HG02642 (cell line): Measurements from ENCODE around the gene GSG1L.

ENCODE experiments used
- ATAC-seq: cut with Tn5 transposase; IDR thresholded peaks from one replicate; pipeline ENCODE4 v1.9.1; 2021; ENCODE audit warnings: mild to moderate bottlenecking; ENCODE audit not compliant: unreplicated experiment, poor library complexity

The GSG1L gene

DNA sequence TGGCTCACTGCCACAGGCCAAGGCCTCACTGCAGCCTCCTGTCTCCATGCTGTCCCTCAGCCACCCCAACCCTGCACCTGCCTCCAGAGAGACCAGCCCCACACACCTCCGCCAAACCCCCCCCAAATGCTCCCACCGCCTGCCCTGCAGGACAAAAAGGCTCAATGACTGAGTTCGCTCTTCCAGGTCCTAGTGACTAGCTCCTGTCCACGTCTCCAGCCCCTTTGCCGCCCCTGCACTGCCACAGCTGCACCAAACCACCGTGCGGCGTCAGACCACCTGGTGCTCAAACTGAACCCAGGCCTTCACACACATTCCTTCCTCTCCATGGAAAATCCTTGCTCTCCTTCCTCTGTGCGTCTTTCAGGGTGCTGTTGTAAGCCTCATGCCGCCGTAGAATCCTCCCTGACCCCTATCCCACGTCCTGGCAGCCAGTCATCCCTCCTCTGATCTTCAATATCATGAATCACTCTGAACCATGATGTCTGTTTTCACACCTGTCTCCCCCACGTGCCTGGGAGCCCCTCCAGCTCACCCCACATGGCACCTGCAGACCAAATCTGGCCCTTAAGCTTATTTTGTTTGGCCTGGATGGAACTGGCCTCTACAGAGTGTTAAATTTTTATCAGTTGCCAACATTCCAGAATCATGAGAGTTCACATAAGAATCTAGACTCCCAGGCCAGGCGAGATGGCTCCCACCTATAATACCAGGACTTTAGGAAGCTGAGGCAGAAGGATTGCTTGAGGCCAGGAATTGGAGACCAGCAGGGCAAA is 4.3 kb upstream of the GSG1L start:
- no peak for ATAC-seq

DNA sequence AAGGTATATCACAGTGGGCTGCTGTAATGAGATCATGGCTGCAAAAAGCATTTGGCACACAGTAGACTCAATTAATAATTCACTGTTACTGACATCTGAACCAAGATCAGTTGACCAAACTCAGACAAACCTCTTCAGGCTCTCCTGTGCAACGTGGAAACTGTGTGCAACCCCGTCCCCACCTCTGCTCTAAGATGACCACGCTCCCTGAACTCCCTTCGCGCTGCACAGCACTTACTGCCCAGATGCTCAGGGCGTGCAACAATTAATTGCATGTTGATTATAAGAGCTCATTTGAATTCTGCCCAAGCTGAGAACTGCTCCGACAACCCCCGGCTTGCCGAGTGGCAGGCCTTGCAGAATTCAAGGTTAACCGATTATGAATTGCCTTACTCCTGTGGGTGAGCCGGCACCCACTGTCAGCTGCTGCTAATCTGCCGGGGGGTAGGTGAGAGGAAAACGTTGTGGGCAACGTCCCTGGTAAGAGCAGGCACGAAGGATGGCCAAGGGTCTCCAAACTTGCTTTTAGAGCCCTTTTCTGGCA is 1.3 kb upstream of the GSG1L start:
- ATAC-seq, result no peak

DNA sequence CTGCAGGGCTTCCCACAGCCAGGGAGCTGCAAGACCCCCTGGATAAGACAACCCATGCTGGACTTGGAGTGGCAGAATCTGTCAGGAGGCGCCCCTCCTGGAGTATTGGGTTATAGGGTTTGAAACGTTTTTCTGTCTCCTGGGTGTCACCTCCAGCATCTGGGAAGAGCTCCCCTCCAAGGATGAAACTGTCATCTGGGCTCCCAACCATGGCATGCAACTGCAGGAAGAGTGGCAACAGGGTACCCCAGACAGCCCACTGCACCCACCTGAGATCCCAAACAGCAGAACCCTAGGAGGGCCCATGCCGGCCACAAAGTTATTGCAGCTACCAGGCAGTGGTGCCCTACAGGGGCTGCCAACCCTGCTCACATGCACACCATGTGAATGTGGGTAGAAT is 636 bp upstream of the GSG1L start:
- ATAC-seq, result no peak

DNA sequence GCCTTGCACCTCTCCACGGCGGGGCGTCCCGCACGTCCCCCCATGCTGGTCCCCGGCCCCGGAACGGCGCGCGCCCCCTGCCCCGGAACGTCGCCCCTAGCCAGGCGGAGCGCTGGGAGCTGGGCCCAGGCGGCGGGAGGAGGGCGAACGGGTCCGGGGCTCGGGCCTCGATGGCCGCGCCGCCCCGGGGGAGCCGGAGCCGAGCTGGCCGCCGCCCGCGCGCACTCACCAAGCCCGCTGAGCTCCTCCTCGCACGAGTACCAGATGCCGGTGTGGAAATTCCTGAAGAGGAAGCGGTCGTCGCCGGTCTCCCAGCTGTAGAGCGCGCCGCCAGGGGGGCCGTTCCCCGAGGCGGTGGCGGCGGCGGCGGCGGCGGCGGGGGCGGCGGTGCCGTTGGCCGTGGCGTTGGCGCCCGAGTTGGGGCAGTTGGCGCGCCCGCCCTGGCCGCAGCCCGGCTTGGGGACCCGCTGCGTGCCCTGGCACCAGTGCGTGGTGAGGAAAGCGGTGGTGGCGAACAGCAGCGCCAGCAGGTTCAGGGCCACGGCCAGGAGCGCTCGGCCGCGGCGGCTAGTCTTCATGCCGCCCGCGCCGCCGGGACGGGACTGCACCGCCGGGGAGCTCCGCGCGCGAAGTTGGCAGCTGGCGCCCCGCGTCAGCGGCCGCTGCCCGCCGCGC is 530 bp downstream of the GSG1L start:
- no peak for ATAC-seq

DNA sequence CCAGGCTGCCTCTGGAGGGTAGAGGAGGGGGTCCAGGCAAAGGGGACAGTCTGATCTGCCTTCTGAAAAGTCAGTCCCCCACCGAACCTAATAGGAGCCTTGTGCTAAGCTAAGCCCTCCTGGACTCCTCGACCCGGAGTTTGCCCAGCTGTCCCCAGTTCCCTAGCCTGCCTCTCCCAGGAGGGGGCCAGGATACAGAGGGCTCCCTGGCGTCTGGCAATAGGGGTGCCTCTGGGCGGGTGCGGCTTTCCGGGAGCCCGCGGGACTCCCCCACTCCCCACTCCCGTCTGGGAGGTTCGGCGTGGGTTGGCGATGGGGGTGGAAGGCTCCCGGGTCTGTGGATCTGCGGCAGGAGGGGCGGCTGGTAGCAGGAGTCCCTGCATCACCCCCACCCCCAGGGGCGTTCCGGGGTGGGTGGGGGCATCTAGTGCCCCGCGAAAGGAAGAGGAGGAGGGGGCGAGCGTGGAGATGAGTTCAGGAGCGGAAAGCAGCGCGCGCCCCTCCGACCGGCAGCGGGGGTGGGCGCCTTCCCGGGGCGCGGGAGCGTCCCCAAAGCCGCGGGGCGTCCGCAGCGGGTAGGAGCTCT is 1.2 kb downstream of the GSG1L start:
- ATAC-seq, result no peak

DNA sequence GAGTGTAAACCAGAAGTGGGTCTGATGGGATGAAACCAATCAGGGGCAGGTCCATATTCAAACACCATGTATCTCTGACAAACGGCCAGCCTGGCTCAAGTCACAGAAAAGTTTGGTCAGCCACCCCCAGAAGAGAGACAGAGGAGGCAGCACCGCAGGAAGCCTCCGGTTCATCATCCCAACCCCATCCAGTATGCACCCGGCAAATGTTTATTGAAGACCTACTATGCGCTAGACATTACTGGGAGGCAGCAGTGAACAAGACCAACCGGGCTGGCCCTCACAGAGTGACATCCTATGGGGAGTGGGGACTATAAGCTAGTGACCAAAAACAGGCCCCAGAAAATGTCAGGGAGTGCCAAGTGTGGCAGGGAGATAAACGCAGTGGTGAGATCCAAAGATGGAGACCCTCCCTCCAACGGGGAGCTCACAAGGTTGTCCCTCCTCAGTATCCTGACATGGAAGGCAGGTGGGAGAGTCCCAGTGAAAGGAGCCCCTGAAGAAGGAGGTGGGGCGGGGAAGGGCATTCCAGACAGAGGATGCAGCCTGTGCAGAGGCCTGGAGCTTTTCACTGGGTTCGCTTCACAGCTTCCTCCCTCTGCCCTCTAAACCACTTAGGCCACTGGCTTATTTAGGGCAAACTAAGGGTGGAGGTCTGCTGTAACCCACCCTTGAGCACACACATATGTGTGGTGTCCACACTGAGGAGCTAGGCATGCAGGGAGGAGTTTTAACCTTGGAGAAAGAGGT is 2.0 kb downstream of the GSG1L start:
- ATAC-seq, result no peak

DNA sequence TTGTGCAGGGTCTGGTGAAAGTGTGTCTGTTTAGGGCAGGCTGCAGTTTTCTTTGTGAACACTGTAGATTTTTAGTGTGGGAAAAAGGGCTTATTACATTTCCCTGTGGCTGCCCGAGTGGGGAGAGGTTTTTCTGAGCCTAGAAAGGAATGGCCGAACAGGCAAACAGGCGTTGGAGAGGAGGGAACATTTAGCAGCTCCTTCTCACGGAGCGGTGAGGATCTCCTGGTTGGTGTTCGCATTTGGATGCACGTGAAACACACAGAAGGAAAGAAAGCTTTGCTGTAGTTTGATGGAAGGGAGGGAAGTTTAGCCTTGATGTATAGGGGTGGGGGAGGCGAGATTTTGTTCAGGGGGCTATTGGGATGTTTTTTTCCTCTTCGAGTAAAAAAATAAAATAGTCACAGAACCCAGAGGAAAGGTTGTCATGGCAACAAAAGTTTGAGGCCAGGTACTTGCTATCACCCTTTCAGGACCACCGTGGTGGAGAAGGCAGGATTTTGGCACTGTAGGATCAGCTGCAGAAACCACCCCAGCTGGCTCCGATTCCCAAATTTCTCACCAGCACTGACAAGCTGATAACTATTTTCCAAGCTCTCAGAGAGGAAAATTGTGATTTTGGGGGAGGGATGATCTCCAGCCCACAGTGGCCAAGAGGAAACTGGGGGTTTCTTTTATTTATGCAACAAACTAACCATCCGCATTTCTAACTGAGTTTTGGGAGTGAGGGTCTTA is 3.5 kb downstream of the GSG1L start:
- ATAC-seq, result no peak

DNA sequence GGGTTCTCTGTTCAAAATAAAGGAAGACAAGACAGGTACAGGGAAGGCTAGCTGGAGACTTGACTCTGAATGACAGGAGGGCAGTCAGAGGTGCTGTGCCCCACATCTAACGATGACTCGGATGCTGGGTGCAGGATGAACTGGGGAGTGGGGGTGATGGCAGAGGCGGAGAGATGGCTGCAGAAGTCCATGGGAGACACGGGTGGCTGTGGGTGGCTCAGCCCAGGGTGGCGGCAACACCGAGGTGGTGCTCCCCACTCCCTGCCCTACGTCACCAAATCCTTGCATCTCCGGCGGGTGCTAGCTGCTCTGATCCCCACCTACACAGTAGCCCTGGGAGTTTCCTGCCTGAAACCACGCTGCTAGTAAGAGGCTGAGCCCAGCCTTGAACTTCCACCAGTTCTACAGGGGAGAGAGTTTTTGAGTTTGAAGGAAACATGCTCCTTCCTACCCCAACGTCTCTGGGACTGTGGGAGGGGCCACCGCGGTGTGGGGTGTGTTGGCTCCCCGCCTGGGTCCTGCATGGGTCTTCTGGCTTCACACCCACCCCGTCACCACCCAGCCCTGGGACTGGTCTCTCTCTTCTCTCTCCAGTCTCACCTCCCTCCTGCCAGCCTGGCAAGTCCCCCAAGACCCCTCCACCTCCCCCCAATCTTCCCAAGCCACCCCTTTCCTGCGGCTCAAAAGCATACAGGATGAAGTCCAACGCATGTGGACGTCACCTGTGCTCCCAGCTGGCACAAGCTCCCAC is 4.5 kb downstream of the GSG1L start:
- no peak for ATAC-seq

DNA sequence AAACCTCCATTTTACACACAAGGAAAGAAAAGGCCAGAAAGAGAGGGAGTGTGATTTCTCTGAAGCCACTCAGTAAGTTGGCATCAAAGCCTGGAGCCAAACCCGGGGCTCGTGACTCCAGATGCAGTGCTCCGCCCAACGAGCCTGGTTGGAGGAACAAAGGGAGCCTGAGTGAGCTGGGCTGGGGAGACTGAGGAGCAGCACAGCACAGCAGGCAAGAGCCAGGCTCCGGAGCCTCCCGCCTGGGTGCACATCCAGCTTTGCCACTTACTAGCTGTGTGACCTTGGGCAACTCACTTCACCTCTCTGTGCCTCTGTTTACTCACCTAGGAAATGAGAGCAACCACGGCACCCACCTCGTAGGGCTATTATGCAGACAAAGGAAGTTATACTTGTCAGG is 5.6 kb downstream of the GSG1L start:
- ATAC-seq, result no peak

DNA sequence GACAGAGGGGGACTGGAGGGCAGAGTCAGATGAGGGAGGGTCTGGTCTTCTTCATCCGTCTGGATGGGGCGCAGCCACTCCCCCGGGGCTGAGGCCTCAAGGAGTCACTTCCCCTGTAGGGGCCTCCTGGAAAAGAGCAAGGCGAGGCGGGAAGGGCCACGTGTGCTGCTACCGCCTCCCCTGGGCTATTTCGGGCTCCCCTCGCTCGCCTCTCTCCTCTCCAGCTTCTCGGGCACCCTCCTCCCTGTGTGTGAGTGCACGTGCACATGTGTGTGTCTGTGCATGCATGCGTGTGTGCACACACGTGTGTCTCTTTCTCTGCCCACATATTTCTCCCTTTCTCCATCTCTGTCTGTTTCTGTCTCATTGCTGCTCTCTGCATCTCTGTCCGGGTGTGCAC is 10.1 kb downstream of the GSG1L start:
- ATAC-seq, result no peak

DNA sequence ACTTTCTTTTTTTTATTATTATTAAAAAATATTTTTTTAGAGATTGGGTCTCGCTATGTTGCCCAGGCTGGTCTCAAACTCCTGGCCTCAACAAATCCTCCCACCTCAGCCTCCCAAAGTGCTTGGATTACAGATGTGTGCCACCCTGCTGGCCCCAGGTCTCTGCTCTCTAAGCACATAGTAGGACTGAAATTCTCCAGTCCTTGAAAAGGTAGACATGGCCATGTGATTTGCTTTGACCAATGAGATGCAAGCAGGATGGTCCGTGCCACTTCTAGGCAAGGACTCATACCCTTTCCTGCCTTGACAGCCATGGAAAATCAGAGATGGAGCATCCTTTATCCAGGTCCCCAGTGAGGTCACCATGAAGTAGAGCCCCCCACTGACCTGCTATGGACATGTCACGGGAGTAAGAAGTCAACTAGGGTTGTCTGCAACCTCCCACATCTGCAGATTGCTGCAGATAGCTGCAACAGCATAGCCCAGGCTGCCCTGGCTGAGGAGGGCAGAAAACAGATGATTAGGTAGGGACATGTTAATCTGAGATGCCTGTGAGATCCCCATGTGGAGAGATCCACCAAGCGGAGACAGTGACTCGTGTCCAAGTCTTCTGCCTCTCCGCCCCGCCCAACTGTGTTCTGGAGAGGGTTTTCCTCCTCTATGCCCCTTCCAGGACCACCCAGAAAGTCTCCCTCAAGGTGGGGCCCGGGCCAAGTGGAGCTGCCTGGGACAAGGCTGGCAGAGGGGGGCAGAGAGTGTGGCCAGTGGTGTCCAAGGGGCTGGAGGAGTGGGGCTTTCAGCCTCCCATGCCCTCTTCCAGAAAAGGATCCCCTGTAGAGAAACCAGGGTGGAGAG is 11.0 kb downstream of the GSG1L start:
- no peak for ATAC-seq

DNA sequence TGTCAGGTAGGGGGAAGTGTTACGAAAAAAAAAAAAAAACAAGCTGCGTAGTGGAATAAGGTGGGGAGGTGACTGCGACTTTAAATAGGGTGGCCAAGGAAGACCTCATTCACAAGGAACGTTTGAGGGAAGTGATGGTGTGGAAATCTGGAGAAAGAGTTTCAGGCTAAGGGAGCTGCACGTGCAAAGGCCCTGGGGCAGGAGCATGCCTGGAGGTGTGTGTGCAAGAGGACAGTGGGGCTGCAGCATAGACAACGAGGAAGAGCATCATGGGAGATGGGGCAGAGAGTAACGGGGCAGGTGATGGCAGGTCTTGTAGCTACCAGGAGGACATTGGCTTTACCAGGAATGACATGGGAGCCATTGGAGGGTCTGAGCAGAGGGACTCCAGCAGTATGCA is 12.0 kb downstream of the GSG1L start:
- ATAC-seq, result no peak

DNA sequence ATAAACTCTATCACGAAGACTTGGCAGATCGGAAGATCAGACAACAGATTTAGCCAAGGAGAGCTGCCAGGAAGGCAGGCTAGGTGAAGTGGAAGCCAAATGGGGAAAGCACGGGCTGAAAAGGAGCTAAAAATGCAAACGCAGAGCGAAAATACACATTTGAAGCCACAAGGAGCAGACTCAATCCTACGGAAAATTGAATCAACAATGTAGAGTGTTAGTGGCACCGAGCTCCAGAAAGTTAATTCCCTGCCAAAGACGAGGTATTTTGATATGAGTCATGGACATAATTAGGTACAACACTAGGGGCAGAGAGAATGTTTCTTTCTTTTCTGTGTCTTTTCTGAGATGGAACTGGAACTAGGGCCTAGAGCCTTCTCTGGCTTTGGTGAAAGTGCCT is 20.7 kb downstream of the GSG1L start:
- no peak for ATAC-seq

DNA sequence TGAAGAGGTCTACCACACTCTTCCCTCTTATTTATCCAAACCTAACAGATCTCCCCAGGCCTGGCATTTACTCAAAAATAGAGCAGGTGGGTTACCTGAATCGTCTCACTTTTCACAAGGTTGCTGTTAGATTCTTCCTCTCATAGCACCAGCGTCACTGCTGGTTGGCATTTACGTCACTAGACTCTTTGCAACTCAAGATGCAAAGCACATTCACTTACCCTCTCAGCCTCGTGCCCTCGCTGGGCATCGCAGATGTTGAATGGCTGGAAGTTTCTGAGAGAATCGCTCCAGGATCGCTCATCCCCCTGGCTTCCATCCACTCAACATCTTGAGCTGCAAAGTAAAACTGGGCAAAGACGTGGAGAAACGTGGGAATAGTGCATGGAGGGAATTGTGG is 21.9 kb downstream of the GSG1L start:
- ATAC-seq, result no peak

DNA sequence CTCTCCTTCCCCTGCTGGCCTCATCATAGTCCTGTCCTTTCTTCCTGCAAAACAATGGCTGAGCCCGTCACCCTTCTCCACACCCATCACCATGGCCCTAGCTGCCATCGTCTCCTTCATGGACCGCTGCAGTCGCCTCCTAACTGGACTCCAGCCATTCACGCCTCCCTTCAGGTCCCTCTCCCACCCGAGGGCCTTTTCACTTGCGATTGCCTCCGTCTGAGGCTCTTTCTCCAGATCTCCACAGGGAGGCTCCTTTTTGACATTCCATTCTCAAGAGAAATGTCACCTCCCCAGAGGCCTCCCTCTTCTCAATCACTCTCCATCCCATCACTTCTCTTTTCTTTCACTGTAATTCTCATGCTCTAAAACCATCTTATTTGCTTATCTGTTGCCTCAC is 23.5 kb downstream of the GSG1L start:
- no peak for ATAC-seq

DNA sequence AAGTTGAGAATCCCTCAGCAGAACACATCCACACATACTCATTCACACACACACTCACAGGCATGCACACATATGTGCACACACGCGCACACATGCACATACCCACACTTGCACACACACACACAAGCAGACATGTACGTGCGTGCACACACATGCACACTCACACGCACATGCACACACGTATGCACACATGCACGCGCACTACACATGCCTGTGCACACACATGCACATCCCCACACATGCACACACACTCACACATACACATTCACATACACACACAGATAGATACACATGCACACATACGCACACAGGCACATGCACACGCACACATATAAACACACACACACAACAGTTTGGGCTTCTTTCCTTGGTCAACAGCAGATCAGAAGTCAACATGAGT is 24.0 kb downstream of the GSG1L start:
- ATAC-seq, result no peak

DNA sequence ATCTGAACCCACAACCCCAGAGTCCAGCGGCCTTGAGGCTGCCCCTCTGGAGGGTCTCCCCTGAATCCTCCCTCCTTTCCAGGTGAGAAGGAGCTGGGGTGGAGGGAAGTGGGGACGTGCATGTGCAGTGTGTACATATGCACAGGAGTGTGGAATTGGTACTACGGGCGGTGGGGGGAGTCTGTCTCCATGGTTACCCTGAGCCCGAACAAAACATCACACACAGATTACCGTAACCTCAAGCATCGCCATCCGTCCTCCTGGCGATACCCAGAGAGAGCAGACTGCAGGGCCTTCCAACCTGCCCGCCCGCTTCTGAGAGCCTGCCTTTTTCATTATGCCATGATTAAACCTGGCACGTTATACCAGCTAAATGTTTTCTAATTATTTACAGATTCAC is 25.1 kb downstream of the GSG1L start:
- ATAC-seq, result no peak

DNA sequence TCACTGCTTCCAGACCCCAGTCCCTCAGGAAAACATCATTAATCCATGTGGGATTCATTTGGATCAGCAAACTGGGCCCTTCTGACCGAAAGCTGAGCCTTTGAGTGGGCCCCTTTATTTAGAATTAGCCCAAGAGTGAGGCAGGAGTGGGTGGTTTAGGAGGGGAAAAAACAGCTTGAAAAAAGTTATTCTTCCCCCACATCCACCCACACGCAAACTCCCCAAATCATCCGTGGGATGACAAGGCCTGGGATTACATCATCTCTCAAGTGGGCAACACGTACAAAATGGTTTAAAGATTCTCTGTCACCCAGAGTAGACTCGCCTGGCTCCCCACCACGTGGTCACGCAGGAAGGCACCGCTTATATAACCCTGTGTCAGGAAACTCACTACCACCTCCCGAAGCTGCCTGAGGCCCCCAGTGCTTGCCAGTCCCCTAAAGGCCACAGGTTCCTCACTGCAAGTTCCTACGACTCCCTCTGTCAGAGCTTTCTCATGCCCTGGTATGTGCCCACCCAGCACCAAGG is 27.6 kb downstream of the GSG1L start:
- no peak for ATAC-seq
